ENCODE data around the gene PTAR1. TPM values are rescaled to one million over a fixed set of nuclear protein-coding genes. Genes with fewer than 3 reads are reported as not detected.

Gene PTAR1
- total RNA-seq, 4 donors from 2014 or later, result 27.8 to 52.3 (median 47.8) TPM

- TF ChIP-seq CTCF (IDR thresholded peaks at IDR 0.05) (no peak), POLR2A (IDR thresholded peaks at IDR 0.05) (no peak)
- H3K4me3 ChIP-seq (ENCODE audit: low read depth, poor library complexity, severe bottlenecking), result no peak overlapping the region
- WGBS, 2 donors, result 82 to 92% methylated on average over 4 of the region's 4 CpGs
- DNase-seq (ENCODE audit: low spot score in 2 of 2), result no peak
- intact Hi-C loops (cut with DNase I; ENCODE audit: low total_unique reads), result no loop called here
These were observed 38.9 kb upstream of the PTAR1 start for GRCh38 chr9:69798744-69799143.

GRCh38 chr9:69797675-69798074, 37.9 kb upstream of the PTAR1 start:
- TF ChIP-seq CTCF (IDR thresholded peaks at IDR 0.05) (no peak), POLR2A (IDR thresholded peaks at IDR 0.05) (no peak)
- intact Hi-C loops (cut with DNase I; ENCODE audit: low total_unique reads), result no loop called here
- WGBS, 2 donors, result 23 to 29% methylated on average over 1 of the region's 1 CpG
- H3K4me3 ChIP-seq (ENCODE audit: low read depth, poor library complexity, severe bottlenecking), result no peak overlapping the region
- no peak for DNase-seq (ENCODE audit: low spot score in 2 of 2)

- TF ChIP-seq POLR2A (IDR thresholded peaks at IDR 0.05), result no peak
- no peak for TF ChIP-seq CTCF (IDR thresholded peaks at IDR 0.05)
- DNase-seq (ENCODE audit: low spot score in 2 of 2), result no peak
- WGBS, 2 donors, result 75 to 77% methylated on average over 3 of the region's 3 CpGs
- no peak overlapping the region for H3K4me3 ChIP-seq (ENCODE audit: low read depth, poor library complexity, severe bottlenecking)
- intact Hi-C loops (cut with DNase I; ENCODE audit: low total_unique reads), result no loop called here
These were observed 34.5 kb upstream of the PTAR1 start for GRCh38 chr9:69794356-69794755.

GRCh38 chr9:69785757-69786156, 25.9 kb upstream of the PTAR1 start:
- TF ChIP-seq POLR2A (IDR thresholded peaks at IDR 0.05) (no peak), CTCF (IDR thresholded peaks at IDR 0.05) (no peak)
- intact Hi-C loops (cut with DNase I; ENCODE audit: low total_unique reads), result no loop called here
- no peak for DNase-seq (ENCODE audit: low spot score in 2 of 2)
- H3K4me3 ChIP-seq (ENCODE audit: low read depth, poor library complexity, severe bottlenecking), result no peak overlapping the region

GRCh38 chr9:69773258-69773657, 13.4 kb upstream of the PTAR1 start:
- WGBS, 2 donors, result 63 to 83% methylated on average over 1 of the region's 1 CpG
- intact Hi-C loops (cut with DNase I; ENCODE audit: low total_unique reads), result no loop called here
- TF ChIP-seq CTCF (IDR thresholded peaks at IDR 0.05) (no peak), POLR2A (IDR thresholded peaks at IDR 0.05) (no peak)
- no peak overlapping the region for H3K4me3 ChIP-seq (ENCODE audit: low read depth, poor library complexity, severe bottlenecking)
- DNase-seq (ENCODE audit: low spot score in 2 of 2), result no peak

GRCh38 chr9:69771775-69772418, 12.1 kb upstream of the PTAR1 start:
- intact Hi-C loops (cut with DNase I; ENCODE audit: low total_unique reads), result no loop called here
- no peak overlapping the region for H3K4me3 ChIP-seq (ENCODE audit: low read depth, poor library complexity, severe bottlenecking)
- 78 to 80% methylated on average over 4 of the region's 4 CpGs for whole genome bisulfite sequencing, 2 donors
- TF ChIP-seq POLR2A (IDR thresholded peaks at IDR 0.05) (no peak), CTCF (IDR thresholded peaks at IDR 0.05) (no peak)
- no peak for DNase-seq (ENCODE audit: low spot score in 2 of 2)

Measured in lower leg skin (tissue), 4 donors.